HepG2 (cell line): ENCODE results near the gene SKP2.

Experiments used
- FOSL1 ChIP-seq: sonication (generic); formaldehyde crosslinking; IDR thresholded peaks from 2 replicates; pipeline ENCODE4 v1.9.0; 2021; ENCODE audit warnings: missing genetic modification reagents, borderline replicate concordance
- FOSL2 ChIP-seq: sonication (generic); formaldehyde crosslinking; IDR thresholded peaks from 2 replicates; pipeline ENCODE4 v1.4.0; 2020; ENCODE audit warnings: missing genetic modification reagents
- POLR2A ChIP-seq, 2 experiments: IDR thresholded peaks; 2 replicates each; pipeline ENCODE4 v1.6.1; 2011; ENCODE audit warnings: low read depth in 2 of 2, low read length in 2 of 2, mild to moderate bottlenecking in 1 of 2, moderate library complexity in 1 of 2; ENCODE audit not compliant: insufficient read depth in 1 of 2
- ZNF777 ChIP-seq: sonication (generic); formaldehyde crosslinking; IDR thresholded peaks from 2 replicates; pipeline ENCODE4 v1.4.0; 2020; ENCODE audit warnings: missing genetic modification reagents
- ZNF792 ChIP-seq: IDR thresholded peaks from 2 replicates; pipeline ENCODE4 v1.6.1; 2016
- TF ChIP-seq, protein P1 (sequence below): sonication (generic); formaldehyde crosslinking; IDR thresholded peaks from 2 replicates; pipeline ENCODE4 v1.5.0; 2020; ENCODE audit warnings: mild to moderate bottlenecking, missing genetic modification reagents, moderate library complexity

DNA sequence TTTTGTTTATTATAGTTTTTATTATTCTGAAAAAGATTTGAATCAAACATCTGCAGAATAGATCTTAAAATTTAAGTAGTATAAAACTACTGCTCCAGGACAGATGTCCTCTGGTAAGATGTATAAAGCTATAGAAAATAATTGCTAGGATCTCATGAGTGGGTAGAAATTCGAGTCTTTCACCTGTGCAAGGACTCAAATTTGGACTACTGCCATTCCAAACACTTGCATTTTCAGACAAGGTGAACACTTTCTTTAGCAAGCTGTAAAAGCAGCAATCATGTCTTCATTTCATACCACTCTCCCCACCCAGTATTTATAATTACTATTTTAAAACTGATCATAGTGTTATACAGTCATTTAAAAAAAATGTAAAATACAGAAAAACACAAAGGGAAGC, 20.7 kb downstream of the SKP2 start:
- TF ChIP-seq, protein P1, sequence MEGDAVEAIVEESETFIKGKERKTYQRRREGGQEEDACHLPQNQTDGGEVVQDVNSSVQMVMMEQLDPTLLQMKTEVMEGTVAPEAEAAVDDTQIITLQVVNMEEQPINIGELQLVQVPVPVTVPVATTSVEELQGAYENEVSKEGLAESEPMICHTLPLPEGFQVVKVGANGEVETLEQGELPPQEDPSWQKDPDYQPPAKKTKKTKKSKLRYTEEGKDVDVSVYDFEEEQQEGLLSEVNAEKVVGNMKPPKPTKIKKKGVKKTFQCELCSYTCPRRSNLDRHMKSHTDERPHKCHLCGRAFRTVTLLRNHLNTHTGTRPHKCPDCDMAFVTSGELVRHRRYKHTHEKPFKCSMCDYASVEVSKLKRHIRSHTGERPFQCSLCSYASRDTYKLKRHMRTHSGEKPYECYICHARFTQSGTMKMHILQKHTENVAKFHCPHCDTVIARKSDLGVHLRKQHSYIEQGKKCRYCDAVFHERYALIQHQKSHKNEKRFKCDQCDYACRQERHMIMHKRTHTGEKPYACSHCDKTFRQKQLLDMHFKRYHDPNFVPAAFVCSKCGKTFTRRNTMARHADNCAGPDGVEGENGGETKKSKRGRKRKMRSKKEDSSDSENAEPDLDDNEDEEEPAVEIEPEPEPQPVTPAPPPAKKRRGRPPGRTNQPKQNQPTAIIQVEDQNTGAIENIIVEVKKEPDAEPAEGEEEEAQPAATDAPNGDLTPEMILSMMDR (CRISPR knock-in tag), result no peak
- no peak for TF ChIP-seq POLR2A (IDR thresholded peaks at IDR 0.05; ENCODE audit: insufficient read depth in 1 of 2, low read depth in 2 of 2, low read length in 2 of 2)
- TF ChIP-seq ZNF792 (CRISPR knock-in tag), result no peak
- no peak for TF ChIP-seq FOSL2 (CRISPR knock-in tag)
- TF ChIP-seq ZNF777 (CRISPR knock-in tag), result no peak
- no peak for TF ChIP-seq FOSL1 (CRISPR knock-in tag)
